GM18951 (cell line): Measurements from ENCODE around the gene SKIDA1.

Experiments used
- POLR2A ChIP-seq: IDR thresholded peaks from 4 replicates; pipeline ENCODE4 v1.6.1; 2011; ENCODE audit warnings: mild to moderate bottlenecking; ENCODE audit not compliant: insufficient read length, insufficient read depth; ENCODE audit errors: extremely low read depth
- in situ Hi-C: fragments of 300-500 bp; cut with MboI; formaldehyde crosslinking; loops from one replicate; pipeline ENCODE4 v1.12.0; 2022; ENCODE audit warnings: low sequenced_read_pairs, mixed read lengths, inconsistent platforms; ENCODE audit not compliant: unreplicated experiment

The SKIDA1 gene

GRCh38 chr10:21488246-21488956 is 37.1 kb downstream of the SKIDA1 start:
- no peak for TF ChIP-seq POLR2A
- in situ Hi-C loops = loop anchor here (25.0 kb wide), 1 partner anchor 474 kb away; no protein-coding TSS in a partner anchor

GRCh38 chr10:21487416-21488180 is 37.9 kb downstream of the SKIDA1 start:
- in situ Hi-C loops = loop anchor here (25.0 kb wide), 1 partner anchor 475 kb away; no protein-coding TSS in a partner anchor
- TF ChIP-seq POLR2A = no peak

- in situ Hi-C loops = loop anchor here (25.0 kb wide), 1 partner anchor 479 kb away; no protein-coding TSS in a partner anchor
These were observed 42.7 kb downstream of the SKIDA1 start for GRCh38 chr10:21482821-21483220.

GRCh38 chr10:21481407-21481806 is 44.1 kb downstream of the SKIDA1 start:
- TF ChIP-seq POLR2A = no peak
- in situ Hi-C loops = loop anchor here (25.0 kb wide), 1 partner anchor 481 kb away; no protein-coding TSS in a partner anchor

More at GRCh38 chr10:21482821-21483220, 42.7 kb downstream of the SKIDA1 start:
- no peak for TF ChIP-seq POLR2A

- in situ Hi-C loops = loop anchor here (25.0 kb wide), 1 partner anchor 483 kb away; no protein-coding TSS in a partner anchor
- no peak for TF ChIP-seq POLR2A
These were observed 45.7 kb downstream of the SKIDA1 start for GRCh38 chr10:21479570-21480315.

GRCh38 chr10:21475393-21475792 is 50.1 kb downstream of the SKIDA1 start:
- TF ChIP-seq POLR2A = no peak
- in situ Hi-C loops = loop anchor here (25.0 kb wide), 1 partner anchor 487 kb away; no protein-coding TSS in a partner anchor

GRCh38 chr10:21473541-21473940 is 51.9 kb downstream of the SKIDA1 start:
- in situ Hi-C loops = no loop called here

GRCh38 chr10:21473135-21473534 is 52.3 kb downstream of the SKIDA1 start:
- no peak for TF ChIP-seq POLR2A

More at GRCh38 chr10:21473541-21473940, 51.9 kb downstream of the SKIDA1 start:
- no peak for TF ChIP-seq POLR2A

GRCh38 chr10:21468086-21468485 is 57.4 kb downstream of the SKIDA1 start:
- in situ Hi-C loops = no loop called here
- no peak for TF ChIP-seq POLR2A

More at GRCh38 chr10:21473135-21473534, 52.3 kb downstream of the SKIDA1 start:
- in situ Hi-C loops = no loop called here

- TF ChIP-seq POLR2A = no peak
- in situ Hi-C loops = no loop called here
These were observed 57.8 kb downstream of the SKIDA1 start for GRCh38 chr10:21467633-21468032.

- in situ Hi-C loops = no loop called here
- TF ChIP-seq POLR2A = no peak
These were observed 61.3 kb downstream of the SKIDA1 start for GRCh38 chr10:21464134-21464533.
